Measurements from ENCODE around the gene RASAL3.
"Not testable (repeated sequence)": the region's sequence is repeated elsewhere in the genome, so short reads cannot be mapped to it uniquely, and the experiment has no call there.

Gene RASAL3

DNA sequence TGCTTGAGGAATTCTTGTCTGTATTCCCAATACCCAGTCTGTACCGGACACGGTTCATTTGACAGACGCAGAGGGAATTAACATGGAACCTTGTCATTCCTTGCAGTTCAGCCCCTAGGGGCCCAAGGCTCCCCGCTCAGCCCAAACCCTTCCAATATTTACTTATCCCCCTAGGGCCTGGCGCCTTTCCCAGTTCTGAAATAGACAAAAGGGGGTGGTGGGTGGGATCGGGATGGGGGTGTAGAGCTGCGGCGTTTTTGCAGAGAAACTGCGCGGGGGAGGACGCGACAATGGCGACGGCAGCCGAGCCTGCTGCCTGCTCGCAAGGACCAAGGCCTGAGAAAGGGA, 46.1 kb downstream of the RASAL3 start:
- Histone ChIP-seq H3K9me3 (ENCODE audit: control insufficient read depth, low read length) (no peaks in the 10 kb centered on the region), H3K4me3 (ENCODE audit: insufficient read depth, low read depth, low read length) (peak overlapping the region; percentile 91), H3K27ac (ENCODE audit: insufficient read depth, low read depth, low read length, poor library complexity, severe bottlenecking) (peak overlapping the region; percentile 12), H3K4me1 (ENCODE audit: control insufficient read depth, insufficient read depth, low read length) (peaks cover 7% of the 10 kb centered on the region), H3K27me3 (ENCODE audit: control insufficient read depth, insufficient read depth, low read length, poor library complexity, severe bottlenecking) (no peaks in the 10 kb centered on the region), H3K36me3 (ENCODE audit: control insufficient read depth, insufficient read depth, low read length) (peaks cover 9% of the 10 kb centered on the region)
- WGBS, 2 experiments = 0 to 1% methylated on average over 14 to 16 of the region's 16 CpGs

DNA sequence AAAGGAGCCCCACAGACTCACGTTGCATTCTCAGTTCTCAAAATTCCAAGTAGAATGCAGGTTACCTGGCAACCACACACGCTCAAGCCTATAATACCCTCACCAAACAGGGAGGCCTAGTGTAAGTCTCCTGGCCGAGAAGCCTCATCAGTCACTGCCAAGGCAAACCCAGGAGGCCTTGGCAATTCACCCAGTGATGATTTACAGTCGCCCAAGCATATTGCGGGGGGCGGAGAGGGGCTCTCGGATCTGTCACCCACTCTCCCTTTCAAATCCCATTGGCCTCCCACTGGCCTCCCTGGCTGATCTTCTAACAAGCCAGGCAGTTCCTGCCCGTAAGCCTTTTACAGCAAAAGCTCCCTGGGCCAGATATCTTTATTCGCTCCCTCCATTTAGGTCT, 46.6 kb downstream of the RASAL3 start:
- peak overlapping the region; percentile 91 for H3K4me3 ChIP-seq (ENCODE audit: insufficient read depth, low read depth, low read length)
- WGBS, 2 experiments = 42 to 45% methylated on average over 9 of the region's 9 CpGs
- H3K9me3 ChIP-seq (ENCODE audit: control insufficient read depth, low read length) = no peaks in the 10 kb centered on the region
- no peak overlapping the region for H3K27ac ChIP-seq (ENCODE audit: insufficient read depth, low read depth, low read length, poor library complexity, severe bottlenecking)
- peaks cover 7% of the 10 kb centered on the region for H3K4me1 ChIP-seq (ENCODE audit: control insufficient read depth, insufficient read depth, low read length)
- peaks cover 5% of the 10 kb centered on the region for H3K36me3 ChIP-seq (ENCODE audit: control insufficient read depth, insufficient read depth, low read length)
- H3K27me3 ChIP-seq (ENCODE audit: control insufficient read depth, insufficient read depth, low read length, poor library complexity, severe bottlenecking) = no peaks in the 10 kb centered on the region

DNA sequence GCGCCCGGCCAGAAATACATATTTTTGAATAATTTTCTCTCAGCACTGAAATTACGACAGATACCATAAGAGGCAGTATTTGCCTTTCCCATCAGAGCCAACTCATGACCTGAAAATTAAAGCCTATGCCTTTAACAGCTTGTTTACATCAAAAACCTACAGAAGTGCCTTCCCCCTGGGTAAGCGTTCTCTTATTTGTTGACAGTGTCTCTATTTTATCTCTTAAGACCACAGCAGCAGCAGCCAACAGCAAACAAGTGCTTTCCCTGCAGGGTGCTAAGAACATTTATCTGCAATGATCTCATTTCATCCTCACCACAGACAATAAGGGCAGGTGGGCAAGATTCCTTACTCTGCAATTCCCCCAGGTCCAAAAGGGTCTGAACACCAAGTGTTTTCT, 51.5 kb downstream of the RASAL3 start:
- 94 to 96% methylated on average over 4 of the region's 4 CpGs for WGBS, 2 experiments
- no peak overlapping the region for H3K4me3 ChIP-seq (ENCODE audit: insufficient read depth, low read depth, low read length)
- no peaks in the 10 kb centered on the region for H3K27me3 ChIP-seq (ENCODE audit: control insufficient read depth, insufficient read depth, low read length, poor library complexity, severe bottlenecking)
- H3K36me3 ChIP-seq (ENCODE audit: control insufficient read depth, insufficient read depth, low read length) = no peaks in the 10 kb centered on the region
- H3K9me3 ChIP-seq (ENCODE audit: control insufficient read depth, low read length) = no peaks in the 10 kb centered on the region
- H3K27ac ChIP-seq (ENCODE audit: insufficient read depth, low read depth, low read length, poor library complexity, severe bottlenecking) = no peak overlapping the region
- peaks cover 7% of the 10 kb centered on the region for H3K4me1 ChIP-seq (ENCODE audit: control insufficient read depth, insufficient read depth, low read length)

DNA sequence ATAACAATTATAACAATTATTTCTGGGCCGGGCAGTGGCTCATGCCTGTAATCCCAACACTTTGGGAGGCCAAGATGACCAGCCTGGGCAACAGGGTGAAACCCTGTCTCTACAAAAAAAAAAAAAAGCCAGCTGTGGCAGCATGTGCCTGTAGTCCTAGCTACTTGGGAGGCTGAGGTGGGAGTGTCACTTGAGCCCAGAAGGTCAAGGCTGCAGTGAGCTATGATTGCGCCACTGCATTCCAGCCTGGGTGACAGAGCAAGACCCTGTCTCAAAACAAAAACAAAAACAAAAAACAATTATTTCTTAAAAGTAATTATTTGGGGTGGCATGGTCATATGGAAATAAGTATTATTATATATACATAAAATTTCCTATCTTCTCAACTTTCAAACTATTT, 53.0 kb downstream of the RASAL3 start:
- not testable (repeated sequence) for H3K36me3 ChIP-seq (ENCODE audit: control insufficient read depth, insufficient read depth, low read length); H3K27ac ChIP-seq (ENCODE audit: insufficient read depth, low read depth, low read length, poor library complexity, severe bottlenecking); H3K27me3 ChIP-seq (ENCODE audit: control insufficient read depth, insufficient read depth, low read length, poor library complexity, severe bottlenecking); H3K4me3 ChIP-seq (ENCODE audit: insufficient read depth, low read depth, low read length); H3K9me3 ChIP-seq (ENCODE audit: control insufficient read depth, low read length); H3K4me1 ChIP-seq (ENCODE audit: control insufficient read depth, insufficient read depth, low read length)
- 93 to 94% methylated on average over 2 of the region's 2 CpGs for WGBS, 2 experiments

DNA sequence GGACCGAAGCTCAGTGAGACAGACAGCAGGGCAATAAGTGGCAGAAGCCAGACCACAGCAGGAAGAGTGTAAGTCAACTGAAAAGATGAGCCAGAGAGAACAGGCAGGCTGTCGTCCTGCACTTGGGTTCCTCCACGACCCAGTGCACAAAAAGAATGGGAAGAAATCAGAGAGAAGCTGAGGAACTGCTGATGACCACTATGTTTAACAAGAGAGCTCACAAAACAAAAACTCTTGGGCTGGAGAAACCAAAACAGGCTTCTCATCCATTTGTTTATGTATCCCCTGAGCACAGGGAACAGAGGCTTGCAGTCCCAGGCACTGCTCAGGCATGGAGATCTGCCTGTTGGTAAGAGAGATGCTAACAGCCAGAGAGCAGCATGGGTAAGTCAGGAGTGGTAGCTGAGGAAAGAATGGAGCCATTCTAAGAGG, 59.5 kb downstream of the RASAL3 start:
- 76 to 78% methylated on average over 3 of the region's 3 CpGs for WGBS, 2 experiments
- Histone ChIP-seq H3K27ac (ENCODE audit: insufficient read depth, low read depth, low read length, poor library complexity, severe bottlenecking) (no peak overlapping the region), H3K4me3 (ENCODE audit: insufficient read depth, low read depth, low read length) (no peak overlapping the region), H3K36me3 (ENCODE audit: control insufficient read depth, insufficient read depth, low read length) (peaks cover 8% of the 10 kb centered on the region), H3K27me3 (ENCODE audit: control insufficient read depth, insufficient read depth, low read length, poor library complexity, severe bottlenecking) (no peaks in the 10 kb centered on the region), H3K4me1 (ENCODE audit: control insufficient read depth, insufficient read depth, low read length) (no peaks in the 10 kb centered on the region), H3K9me3 (ENCODE audit: control insufficient read depth, low read length) (no peaks in the 10 kb centered on the region)

DNA sequence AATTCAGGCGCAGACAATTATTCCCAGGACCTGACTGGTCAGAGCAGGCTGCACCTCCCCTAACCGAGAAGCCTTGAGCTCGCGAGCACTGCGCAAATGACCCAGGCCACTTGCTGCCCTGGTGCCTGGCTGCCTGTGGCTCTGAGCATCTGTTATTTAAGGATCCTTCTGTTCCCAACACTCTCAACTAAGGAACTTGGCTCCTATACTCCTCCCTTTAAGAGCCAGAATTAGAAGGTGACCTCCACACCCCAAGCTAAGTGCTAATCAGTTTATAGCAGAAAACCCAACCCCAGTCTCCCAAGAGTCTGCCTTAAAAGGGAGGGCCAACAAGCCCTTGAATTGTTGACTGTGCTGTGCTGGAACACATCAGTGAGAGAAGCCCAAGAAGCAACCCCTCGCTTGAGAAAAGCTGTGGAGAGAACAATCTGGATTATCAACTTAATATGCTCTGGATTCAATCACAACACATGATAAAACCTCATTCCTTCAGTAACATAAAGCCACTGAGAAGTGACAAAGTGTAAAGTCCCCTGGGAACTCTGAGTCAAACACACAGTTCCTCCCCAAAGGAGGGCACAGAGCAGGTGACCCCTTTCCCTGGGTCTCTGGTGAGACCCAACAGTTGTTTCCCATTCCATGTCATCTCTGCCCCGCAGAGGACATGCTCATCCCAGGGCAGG, 60.1 kb downstream of the RASAL3 start:
- Histone ChIP-seq H3K27me3 (ENCODE audit: control insufficient read depth, insufficient read depth, low read length, poor library complexity, severe bottlenecking) (no peaks in the 10 kb centered on the region), H3K9me3 (ENCODE audit: control insufficient read depth, low read length) (no peaks in the 10 kb centered on the region), H3K27ac (ENCODE audit: insufficient read depth, low read depth, low read length, poor library complexity, severe bottlenecking) (no peak overlapping the region), H3K4me1 (ENCODE audit: control insufficient read depth, insufficient read depth, low read length) (no peaks in the 10 kb centered on the region), H3K4me3 (ENCODE audit: insufficient read depth, low read depth, low read length) (no peak overlapping the region), H3K36me3 (ENCODE audit: control insufficient read depth, insufficient read depth, low read length) (peaks cover 11% of the 10 kb centered on the region)
- WGBS, 2 experiments = 94 to 95% methylated on average over 7 of the region's 7 CpGs

DNA sequence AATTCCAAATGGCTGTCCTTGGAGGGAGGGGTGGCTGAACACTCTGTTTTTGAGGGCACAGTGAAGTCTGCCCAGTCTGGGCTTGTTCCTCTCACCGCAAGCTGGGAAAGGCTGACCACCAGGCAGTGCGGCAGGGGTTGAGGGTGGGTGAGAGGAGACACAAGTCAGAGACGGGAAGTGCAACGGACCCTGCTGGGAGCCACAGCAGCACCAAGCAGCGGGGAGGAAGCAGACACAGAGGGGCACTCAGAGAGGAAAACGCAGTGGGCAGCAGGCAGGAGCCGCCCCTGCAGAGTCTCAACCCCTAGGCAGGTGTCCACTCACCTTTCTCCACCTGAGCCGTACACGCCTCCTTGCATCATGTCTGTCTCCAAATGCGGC, 61.2 kb downstream of the RASAL3 start:
- H3K4me3 ChIP-seq (ENCODE audit: insufficient read depth, low read depth, low read length) = no peak overlapping the region
- H3K27me3 ChIP-seq (ENCODE audit: control insufficient read depth, insufficient read depth, low read length, poor library complexity, severe bottlenecking) = no peaks in the 10 kb centered on the region
- no peaks in the 10 kb centered on the region for H3K4me1 ChIP-seq (ENCODE audit: control insufficient read depth, insufficient read depth, low read length)
- WGBS, 2 experiments = 90 to 94% methylated on average over 10 of the region's 10 CpGs
- H3K36me3 ChIP-seq (ENCODE audit: control insufficient read depth, insufficient read depth, low read length) = peaks cover 19% of the 10 kb centered on the region
- H3K9me3 ChIP-seq (ENCODE audit: control insufficient read depth, low read length) = no peaks in the 10 kb centered on the region
- no peak overlapping the region for H3K27ac ChIP-seq (ENCODE audit: insufficient read depth, low read depth, low read length, poor library complexity, severe bottlenecking)

DNA sequence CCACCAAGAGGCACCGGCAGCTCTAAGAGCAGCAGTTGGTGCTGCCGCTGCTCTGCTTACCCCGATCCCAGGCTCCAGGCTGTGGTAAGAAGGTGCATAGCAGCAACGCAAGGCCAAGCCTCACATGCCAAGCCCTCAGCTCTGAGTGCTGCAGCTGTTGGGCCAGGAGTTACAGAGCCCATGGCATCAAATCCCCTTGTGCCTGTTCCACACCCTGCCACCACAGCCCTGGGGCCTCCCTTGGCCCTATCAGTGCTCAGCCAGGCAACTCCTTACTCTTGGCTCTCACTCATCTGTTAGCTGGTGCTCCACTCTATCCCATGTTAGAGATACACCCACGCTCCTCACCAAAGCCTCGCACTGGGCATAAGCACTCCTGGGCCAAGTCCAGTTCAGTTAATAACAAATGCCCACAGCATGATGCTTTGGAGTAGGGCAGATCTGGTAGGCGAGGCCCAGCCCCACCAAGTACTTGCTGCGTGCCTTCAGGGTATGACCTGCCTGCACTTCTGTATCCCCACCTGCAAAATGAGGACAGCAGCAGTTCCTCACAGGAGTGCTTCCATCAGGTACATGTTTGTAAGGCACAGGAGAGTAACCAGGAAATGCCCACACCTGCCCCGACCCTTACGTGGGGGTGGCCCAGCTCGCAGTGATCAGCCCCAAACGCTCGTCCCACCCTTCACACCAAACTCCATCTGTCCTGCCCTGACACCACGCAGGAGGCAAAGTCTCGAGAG, 61.8 kb downstream of the RASAL3 start:
- Histone ChIP-seq H3K36me3 (ENCODE audit: control insufficient read depth, insufficient read depth, low read length) (peaks cover 25% of the 10 kb centered on the region), H3K27me3 (ENCODE audit: control insufficient read depth, insufficient read depth, low read length, poor library complexity, severe bottlenecking) (no peaks in the 10 kb centered on the region), H3K4me3 (ENCODE audit: insufficient read depth, low read depth, low read length) (no peak overlapping the region), H3K27ac (ENCODE audit: insufficient read depth, low read depth, low read length, poor library complexity, severe bottlenecking) (no peak overlapping the region), H3K9me3 (ENCODE audit: control insufficient read depth, low read length) (no peaks in the 10 kb centered on the region), H3K4me1 (ENCODE audit: control insufficient read depth, insufficient read depth, low read length) (no peaks in the 10 kb centered on the region)
- 95 to 98% methylated on average over 15 of the region's 15 CpGs for WGBS, 2 experiments

Data from ectodermal cell (in vitro differentiated cells).